Measurements from ENCODE around the gene DYNLL1. TPM values are rescaled to one million over a fixed set of nuclear protein-coding genes. Genes with fewer than 3 reads are reported as not detected.

Gene DYNLL1
- total RNA-seq, 3 donors from 2014 or later (not counting 1 experiment from before 2014, with no cell fraction given), result 69.7 to 110 (median 77.2) TPM

DNA sequence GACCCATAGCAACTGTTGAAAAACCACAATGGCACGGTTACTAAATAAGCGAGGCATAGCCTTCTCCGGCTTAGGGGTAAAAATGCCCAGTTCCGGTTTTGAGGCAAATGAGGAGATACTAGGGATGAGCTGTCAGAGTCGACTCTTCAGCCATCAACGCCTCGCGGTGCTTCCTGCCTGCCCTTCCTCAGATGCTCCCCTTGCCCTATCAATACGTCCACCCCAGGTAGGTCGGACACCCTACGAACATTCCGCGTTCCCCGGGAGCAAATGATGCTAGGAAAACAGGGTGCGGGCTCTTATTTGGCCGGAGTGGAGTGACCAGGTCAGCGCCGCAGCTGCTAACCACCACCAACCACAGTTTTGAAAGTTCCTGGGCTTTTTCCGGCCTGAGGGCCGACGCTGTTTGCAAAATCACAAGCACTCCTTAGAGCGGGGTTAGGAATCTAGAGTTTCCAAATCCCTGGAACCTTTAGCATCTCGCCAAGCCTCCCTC lies 27.5 kb upstream of the DYNLL1 start:
- WGBS (ENCODE audit: insufficient coverage), result under 1% methylated on average over 23 of the region's 23 CpGs
- peak overlapping the region; percentile 95 for H3K4me3 Mint-ChIP-seq
- no peaks in the 10 kb centered on the region for H3K27me3 Mint-ChIP-seq (ENCODE audit: low read depth in 2 of 2)
- H3K36me3 ChIP-seq (ENCODE audit: control insufficient read depth, insufficient read depth, low read length), result peaks cover 34% of the 10 kb centered on the region
- H3K4me3 ChIP-seq (ENCODE audit: low read length), result peak overlapping the region; percentile 83
- H3K27ac Mint-ChIP-seq, result peak overlapping the region; percentile 91 to 97
- H3K36me3 Mint-ChIP-seq, result peaks cover 14% of the 10 kb centered on the region
- no peaks in the 10 kb centered on the region for H3K9me3 Mint-ChIP-seq
- no peaks in the 10 kb centered on the region for H3K9me3 ChIP-seq (ENCODE audit: control insufficient read depth, insufficient read depth, low read length)
- H3K27ac ChIP-seq (ENCODE audit: low read length), result peak overlapping the region; percentile 86
- DNase-seq, result peak; percentile 28 to 48
- H3K4me1 ChIP-seq (ENCODE audit: control insufficient read depth, insufficient read depth, low read length), result peaks cover 41% of the 10 kb centered on the region
- no peak for ATAC-seq
- H3K27me3 ChIP-seq (ENCODE audit: control insufficient read depth, insufficient read depth, low read length), result no peaks in the 10 kb centered on the region
- H3K4me1 Mint-ChIP-seq, result peaks cover 67 to 76% of the 10 kb centered on the region in 2 donors
- intact Hi-C loops (cut with micrococcal nuclease), result no loop called here
- TF ChIP-seq, protein P1, sequence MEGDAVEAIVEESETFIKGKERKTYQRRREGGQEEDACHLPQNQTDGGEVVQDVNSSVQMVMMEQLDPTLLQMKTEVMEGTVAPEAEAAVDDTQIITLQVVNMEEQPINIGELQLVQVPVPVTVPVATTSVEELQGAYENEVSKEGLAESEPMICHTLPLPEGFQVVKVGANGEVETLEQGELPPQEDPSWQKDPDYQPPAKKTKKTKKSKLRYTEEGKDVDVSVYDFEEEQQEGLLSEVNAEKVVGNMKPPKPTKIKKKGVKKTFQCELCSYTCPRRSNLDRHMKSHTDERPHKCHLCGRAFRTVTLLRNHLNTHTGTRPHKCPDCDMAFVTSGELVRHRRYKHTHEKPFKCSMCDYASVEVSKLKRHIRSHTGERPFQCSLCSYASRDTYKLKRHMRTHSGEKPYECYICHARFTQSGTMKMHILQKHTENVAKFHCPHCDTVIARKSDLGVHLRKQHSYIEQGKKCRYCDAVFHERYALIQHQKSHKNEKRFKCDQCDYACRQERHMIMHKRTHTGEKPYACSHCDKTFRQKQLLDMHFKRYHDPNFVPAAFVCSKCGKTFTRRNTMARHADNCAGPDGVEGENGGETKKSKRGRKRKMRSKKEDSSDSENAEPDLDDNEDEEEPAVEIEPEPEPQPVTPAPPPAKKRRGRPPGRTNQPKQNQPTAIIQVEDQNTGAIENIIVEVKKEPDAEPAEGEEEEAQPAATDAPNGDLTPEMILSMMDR (IDR thresholded peaks at IDR 0.05), result no peak

DNA sequence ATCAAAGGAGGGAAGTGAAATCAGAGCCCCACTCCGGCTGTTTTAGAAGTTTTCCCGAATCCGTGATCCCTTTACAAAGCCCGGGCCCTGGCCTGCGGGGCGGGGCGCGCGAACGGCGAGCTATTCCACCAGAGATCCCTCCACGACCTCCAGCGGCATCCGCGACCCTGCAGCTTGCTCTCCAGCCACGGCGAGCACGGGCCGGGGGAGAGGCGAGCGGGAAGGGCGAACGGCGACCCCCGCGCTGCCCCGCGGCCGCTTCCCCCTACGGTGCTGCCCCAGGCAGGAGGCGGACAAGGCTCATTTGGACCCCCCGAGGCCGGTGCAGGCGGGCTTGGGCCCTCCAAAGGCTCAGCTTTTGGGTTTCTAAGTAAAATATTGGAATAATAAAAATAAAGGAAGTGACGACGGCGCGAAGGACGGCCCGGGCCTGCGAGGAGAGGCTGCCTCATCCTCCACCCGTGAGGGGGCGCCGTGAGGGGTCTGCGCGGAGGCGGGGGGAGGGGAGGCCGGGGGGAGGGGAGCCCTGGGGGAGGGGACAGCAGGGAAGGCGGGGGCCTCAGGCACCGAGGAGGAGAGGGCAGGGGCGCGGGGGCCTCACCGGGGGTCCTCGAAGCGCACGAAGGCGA lies 27.0 kb upstream of the DYNLL1 start:
- H3K9me3 ChIP-seq (ENCODE audit: control insufficient read depth, insufficient read depth, low read length), result no peaks in the 10 kb centered on the region
- Mint-ChIP-seq H3K4me1 (peaks cover 71 to 76% of the 10 kb centered on the region in 2 donors), H3K9me3 (no peaks in the 10 kb centered on the region), H3K27me3 (ENCODE audit: low read depth in 2 of 2) (no peaks in the 10 kb centered on the region), H3K27ac (peak overlapping the region; percentile 91 to 97), H3K4me3 (peak overlapping the region; percentile 95), H3K36me3 (peaks cover 14% of the 10 kb centered on the region)
- H3K4me1 ChIP-seq (ENCODE audit: control insufficient read depth, insufficient read depth, low read length), result peaks cover 41% of the 10 kb centered on the region
- TF ChIP-seq, protein P1 (IDR thresholded peaks at IDR 0.05), result no peak
- no peaks in the 10 kb centered on the region for H3K27me3 ChIP-seq (ENCODE audit: control insufficient read depth, insufficient read depth, low read length)
- H3K27ac ChIP-seq (ENCODE audit: low read length), result peak overlapping the region; percentile 86
- WGBS (ENCODE audit: insufficient coverage), result under 1% methylated on average over 56 of the region's 57 CpGs
- DNase-seq, result peak; percentile 37 to 40
- ATAC-seq, result peak; percentile 38 to 57 (median 48)
- peak overlapping the region; percentile 83 for H3K4me3 ChIP-seq (ENCODE audit: low read length)
- intact Hi-C loops (cut with micrococcal nuclease), result loop anchor here (1.0 kb wide), 2 partner anchors 12 to 27 kb away; partner anchors contain the start of gene DYNLL1
- peaks cover 28% of the 10 kb centered on the region for H3K36me3 ChIP-seq (ENCODE audit: control insufficient read depth, insufficient read depth, low read length)

DNA sequence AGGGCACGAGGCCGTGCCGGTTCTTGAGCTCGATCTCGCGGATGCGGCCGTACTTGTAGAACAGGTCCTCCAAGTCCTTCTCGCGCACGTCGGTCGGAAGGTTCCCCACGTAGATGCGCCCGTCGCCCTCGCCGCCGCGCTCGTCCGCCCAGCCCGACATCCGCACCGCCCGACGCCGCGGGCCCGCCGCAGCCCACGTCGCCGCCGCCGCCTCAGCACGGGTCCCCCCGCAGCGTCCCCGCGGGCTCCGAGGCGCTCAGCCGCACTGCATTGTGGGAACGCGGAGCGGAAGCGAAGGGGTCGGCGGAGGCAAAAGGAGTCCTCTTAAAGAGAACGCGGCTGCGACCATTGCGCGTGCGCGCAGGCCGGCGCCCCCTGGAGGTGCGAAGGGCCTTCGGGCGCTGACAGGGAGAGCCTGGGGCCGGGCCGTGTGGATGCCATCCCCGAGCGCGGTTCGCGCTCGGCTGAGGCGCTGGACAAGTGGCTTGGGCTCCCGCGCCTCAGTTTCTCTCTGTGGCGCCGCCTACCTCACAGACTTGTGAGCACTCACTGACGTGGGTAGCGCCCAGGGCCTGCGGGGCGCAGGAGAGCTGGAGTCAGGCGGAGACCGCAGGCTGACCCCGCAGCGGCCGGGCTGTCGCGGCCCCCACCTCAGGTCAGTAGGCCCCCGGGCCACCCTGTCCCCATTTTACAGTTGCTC lies 26.3 kb upstream of the DYNLL1 start, which contains the start of gene SRSF9:
Gene SRSF9, minus strand, starts transcription at position 299 of the 700 bp plus-strand sequence. Its CDS starts 139 bp downstream, at position 160.
- intact Hi-C loops (cut with micrococcal nuclease), result loop anchor here (1.0 kb wide), 2 partner anchors 12 to 27 kb away; partner anchors contain the start of gene DYNLL1
- peaks cover 76 to 77% of the 10 kb centered on the region in 2 donors for H3K4me1 Mint-ChIP-seq
- H3K27me3 Mint-ChIP-seq (ENCODE audit: low read depth in 2 of 2), result no peaks in the 10 kb centered on the region
- H3K27ac Mint-ChIP-seq, result peak within 1 kb of the TSS; percentile 91 to 97
- peak within 1 kb of the TSS; percentile 86 for H3K27ac ChIP-seq (ENCODE audit: low read length)
- peak within 1 kb of the TSS; percentile 83 for H3K4me3 ChIP-seq (ENCODE audit: low read length)
- peaks cover 10% of the 10 kb centered on the region for H3K36me3 Mint-ChIP-seq
- no peaks in the 10 kb centered on the region for H3K9me3 ChIP-seq (ENCODE audit: control insufficient read depth, insufficient read depth, low read length)
- peak; percentile 83 to 95 (median 86) for ATAC-seq
- TF ChIP-seq, protein P1 (IDR thresholded peaks at IDR 0.05), result peak; percentile 93
- peak within 1 kb of the TSS; percentile 95 for H3K4me3 Mint-ChIP-seq
- peak; percentile 96 to 99 for DNase-seq
- H3K36me3 ChIP-seq (ENCODE audit: control insufficient read depth, insufficient read depth, low read length), result peaks cover 21% of the 10 kb centered on the region
- H3K4me1 ChIP-seq (ENCODE audit: control insufficient read depth, insufficient read depth, low read length), result peaks cover 44% of the 10 kb centered on the region
- WGBS (ENCODE audit: insufficient coverage), result under 1% methylated on average over 88 of the region's 88 CpGs
- no peaks in the 10 kb centered on the region for H3K27me3 ChIP-seq (ENCODE audit: control insufficient read depth, insufficient read depth, low read length)
- no peaks in the 10 kb centered on the region for H3K9me3 Mint-ChIP-seq

Measured in natural killer cell (primary cell).